Measurements from ENCODE around the gene GFI1B. TPM values are rescaled to one million over a fixed set of nuclear protein-coding genes. Genes with fewer than 3 reads are reported as not detected.

GFI1B gene
- total RNA-seq, 1 experiment from 2014 or later = 0.79 TPM

- Mint-ChIP-seq H3K4me1 (ENCODE audit: low read depth, unreplicated experiment) (peaks cover 15% of the 10 kb centered on the region), H3K36me3 (ENCODE audit: insufficient read depth, unreplicated experiment) (no peaks in the 10 kb centered on the region), H3K27ac (ENCODE audit: unreplicated experiment) (no peak overlapping the region), H3K4me3 (ENCODE audit: unreplicated experiment) (no peak overlapping the region), H3K27me3 (ENCODE audit: insufficient read depth, unreplicated experiment) (no peaks in the 10 kb centered on the region), H3K9me3 (ENCODE audit: unreplicated experiment) (no peaks in the 10 kb centered on the region)
- Histone ChIP-seq H3K9me3 (no peaks in the 10 kb centered on the region), H3K4me1 (peaks cover 18% of the 10 kb centered on the region), H3K4me3 (ENCODE audit: low read depth, low read length) (no peak overlapping the region), H3K27me3 (replicated peaks; ENCODE audit: control insufficient read depth, insufficient read depth, low read length) (no peaks in the 10 kb centered on the region), H3K36me3 (ENCODE audit: control insufficient read depth, insufficient read depth, low read length) (no peaks in the 10 kb centered on the region)
- DNase-seq = no peak
- intact Hi-C loops (cut with micrococcal nuclease; ENCODE audit: unreplicated experiment) = no loop called here
- TF ChIP-seq, protein P1, sequence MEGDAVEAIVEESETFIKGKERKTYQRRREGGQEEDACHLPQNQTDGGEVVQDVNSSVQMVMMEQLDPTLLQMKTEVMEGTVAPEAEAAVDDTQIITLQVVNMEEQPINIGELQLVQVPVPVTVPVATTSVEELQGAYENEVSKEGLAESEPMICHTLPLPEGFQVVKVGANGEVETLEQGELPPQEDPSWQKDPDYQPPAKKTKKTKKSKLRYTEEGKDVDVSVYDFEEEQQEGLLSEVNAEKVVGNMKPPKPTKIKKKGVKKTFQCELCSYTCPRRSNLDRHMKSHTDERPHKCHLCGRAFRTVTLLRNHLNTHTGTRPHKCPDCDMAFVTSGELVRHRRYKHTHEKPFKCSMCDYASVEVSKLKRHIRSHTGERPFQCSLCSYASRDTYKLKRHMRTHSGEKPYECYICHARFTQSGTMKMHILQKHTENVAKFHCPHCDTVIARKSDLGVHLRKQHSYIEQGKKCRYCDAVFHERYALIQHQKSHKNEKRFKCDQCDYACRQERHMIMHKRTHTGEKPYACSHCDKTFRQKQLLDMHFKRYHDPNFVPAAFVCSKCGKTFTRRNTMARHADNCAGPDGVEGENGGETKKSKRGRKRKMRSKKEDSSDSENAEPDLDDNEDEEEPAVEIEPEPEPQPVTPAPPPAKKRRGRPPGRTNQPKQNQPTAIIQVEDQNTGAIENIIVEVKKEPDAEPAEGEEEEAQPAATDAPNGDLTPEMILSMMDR (IDR thresholded peaks at IDR 0.05; ENCODE audit: insufficient read depth in 1 of 2, low read depth in 1 of 2, low read length in 1 of 2, severe bottlenecking in 1 of 2, unreplicated experiment in 1 of 2) = no peak
- no TSS peak for BruUV-seq (replicated peaks)
- CTCF ChIA-PET = no interaction called here
- POLR2A ChIA-PET = no interaction called here
These were observed 13.1 kb downstream of the GFI1B start for GRCh38 chr9:132991351-132992300.

DNA sequence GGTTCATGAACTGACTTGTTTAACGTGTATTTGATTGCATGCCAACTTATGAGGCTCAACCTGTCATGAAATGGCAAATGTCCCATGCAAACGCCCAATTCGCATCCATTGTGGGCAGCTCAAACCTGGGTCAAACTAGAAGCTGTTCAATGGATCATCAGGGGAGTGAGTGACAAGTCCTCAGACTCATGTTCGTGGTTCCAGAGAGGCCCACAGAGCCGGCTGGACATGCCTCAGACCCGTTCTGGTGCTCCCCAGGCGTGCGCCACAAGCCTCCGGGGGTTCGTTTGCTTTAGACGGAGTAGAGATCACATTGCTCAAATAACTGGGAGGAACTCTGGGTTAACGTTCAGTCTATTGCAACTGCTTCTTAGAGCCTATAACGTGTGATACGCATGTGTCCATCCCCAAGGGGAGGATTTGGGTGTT lies 15.0 kb downstream of the GFI1B start:
- H3K36me3 Mint-ChIP-seq (ENCODE audit: insufficient read depth, unreplicated experiment) = no peaks in the 10 kb centered on the region
- Histone ChIP-seq H3K36me3 (ENCODE audit: control insufficient read depth, insufficient read depth, low read length) (no peaks in the 10 kb centered on the region), H3K4me3 (ENCODE audit: low read depth, low read length) (no peak overlapping the region), H3K4me1 (peaks cover 23% of the 10 kb centered on the region), H3K9me3 (no peaks in the 10 kb centered on the region), H3K27me3 (replicated peaks; ENCODE audit: control insufficient read depth, insufficient read depth, low read length) (no peaks in the 10 kb centered on the region)
- no peaks in the 10 kb centered on the region for H3K27me3 Mint-ChIP-seq (ENCODE audit: insufficient read depth, unreplicated experiment)
- POLR2A ChIA-PET = interaction anchor here (0.6 kb wide), 1 partner anchor 264 kb away, joined by 4 read pairs; no protein-coding TSS in a partner anchor
- intact Hi-C loops (cut with micrococcal nuclease; ENCODE audit: unreplicated experiment) = no loop called here
- H3K9me3 Mint-ChIP-seq (ENCODE audit: unreplicated experiment) = no peaks in the 10 kb centered on the region
- peaks cover 15% of the 10 kb centered on the region for H3K4me1 Mint-ChIP-seq (ENCODE audit: low read depth, unreplicated experiment)
- BruUV-seq (replicated peaks) = no TSS peak
- CTCF ChIA-PET = no interaction called here
- no peak overlapping the region for H3K4me3 Mint-ChIP-seq (ENCODE audit: unreplicated experiment)
- TF ChIP-seq, protein P1 (IDR thresholded peaks at IDR 0.05; ENCODE audit: insufficient read depth in 1 of 2, low read depth in 1 of 2, low read length in 1 of 2, severe bottlenecking in 1 of 2, unreplicated experiment in 1 of 2) = no peak
- peak in 1 of 2 experiments; percentile 38 for DNase-seq
- no peak overlapping the region for H3K27ac Mint-ChIP-seq (ENCODE audit: unreplicated experiment)

DNA sequence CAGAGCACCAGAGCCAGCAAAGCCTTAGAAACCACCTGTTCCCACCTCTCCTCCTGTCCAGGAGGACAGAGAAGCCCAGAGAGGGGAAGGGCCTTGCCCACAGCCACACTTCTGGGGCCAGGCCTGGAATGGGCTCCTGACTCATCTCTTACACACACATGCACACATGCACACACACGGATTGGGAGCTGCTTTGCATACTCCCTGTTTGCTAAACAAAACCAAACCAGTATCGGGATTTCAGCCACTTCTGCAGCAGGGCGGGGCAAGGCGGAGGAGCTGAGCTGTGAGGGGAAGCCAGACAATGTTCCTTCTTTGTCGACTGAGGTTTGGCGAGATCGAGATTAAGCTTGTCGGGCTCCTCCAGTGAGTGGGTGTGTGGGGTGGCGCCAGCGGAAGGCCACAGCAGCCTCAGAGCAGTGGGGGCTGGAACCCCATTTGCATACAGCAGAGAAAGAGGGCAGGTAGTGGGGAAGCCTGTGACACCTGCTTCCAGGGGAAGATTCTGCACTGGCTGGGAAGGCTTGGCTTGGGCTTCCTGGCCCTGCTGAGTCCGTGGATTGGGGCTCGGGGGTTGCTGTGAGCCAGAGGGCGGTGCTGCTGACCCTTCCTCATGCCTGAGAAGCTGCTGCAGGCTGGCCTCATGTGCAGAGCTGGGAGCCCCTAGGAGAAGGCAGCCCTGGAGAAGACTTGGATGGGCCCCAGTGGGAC lies 16.1 kb downstream of the GFI1B start:
- no peaks in the 10 kb centered on the region for H3K27me3 ChIP-seq (replicated peaks; ENCODE audit: control insufficient read depth, insufficient read depth, low read length)
- Mint-ChIP-seq H3K27ac (ENCODE audit: unreplicated experiment) (peak overlapping the region; percentile 14), H3K4me3 (ENCODE audit: unreplicated experiment) (no peak overlapping the region), H3K27me3 (ENCODE audit: insufficient read depth, unreplicated experiment) (no peaks in the 10 kb centered on the region), H3K9me3 (ENCODE audit: unreplicated experiment) (no peaks in the 10 kb centered on the region), H3K36me3 (ENCODE audit: insufficient read depth, unreplicated experiment) (no peaks in the 10 kb centered on the region), H3K4me1 (ENCODE audit: low read depth, unreplicated experiment) (peaks cover 15% of the 10 kb centered on the region)
- no peak overlapping the region for H3K4me3 ChIP-seq (ENCODE audit: low read depth, low read length)
- intact Hi-C loops (cut with micrococcal nuclease; ENCODE audit: unreplicated experiment) = no loop called here
- peaks cover 23% of the 10 kb centered on the region for H3K4me1 ChIP-seq
- H3K9me3 ChIP-seq = no peaks in the 10 kb centered on the region
- TF ChIP-seq, protein P1 (IDR thresholded peaks at IDR 0.05; ENCODE audit: insufficient read depth in 1 of 2, low read depth in 1 of 2, low read length in 1 of 2, severe bottlenecking in 1 of 2, unreplicated experiment in 1 of 2) = no peak
- POLR2A ChIA-PET = no interaction called here
- H3K36me3 ChIP-seq (ENCODE audit: control insufficient read depth, insufficient read depth, low read length) = no peaks in the 10 kb centered on the region
- CTCF ChIA-PET = no interaction called here
- peak in 1 of 2 experiments; percentile 48 for DNase-seq
- no TSS peak for BruUV-seq (replicated peaks)
